ENCODE results near the gene PFKFB1. TPM values are rescaled to one million over a fixed set of nuclear protein-coding genes. Genes with fewer than 3 reads are reported as not detected.

The PFKFB1 gene
- total RNA-seq, 1 experiment from 2014 or later, result 0.81 TPM

GRCh38 chrX:54950730-54951375 is 43.1 kb downstream of the PFKFB1 start:
- Histone ChIP-seq H3K4me2 (ENCODE audit: low read length) (no peak overlapping the region), H3K9me2 (ENCODE audit: insufficient read depth) (no peaks in the 10 kb centered on the region), H3K4me3 (replicated peaks in 1 of 2; ENCODE audit: low read depth in 1 of 2, low read length in 2 of 2) (no peak overlapping the region), H3K79me2 (ENCODE audit: insufficient read depth, low read length) (no peaks in the 10 kb centered on the region), H3K4me1 (ENCODE audit: control insufficient read depth in 1 of 2, insufficient read depth in 2 of 2, low read length in 2 of 2) (no peaks in the 10 kb centered on the region), H4K20me1 (ENCODE audit: insufficient read depth) (no peaks in the 10 kb centered on the region), H3K27ac (ENCODE audit: low read depth, low read length) (no peak overlapping the region), H3K36me3 (ENCODE audit: control insufficient read depth in 1 of 2, insufficient read depth in 2 of 2, low read length in 2 of 2) (no peaks in the 10 kb centered on the region), H2AFZ (ENCODE audit: low read depth, low read length, poor library complexity, severe bottlenecking) (no peak overlapping the region), H3K9me3 (ENCODE audit: control insufficient read depth in 1 of 2, insufficient read depth in 1 of 2, low read depth in 1 of 2, low read length in 2 of 2) (no peaks in the 10 kb centered on the region), H3K27me3 (ENCODE audit: insufficient read depth, low read length) (no peaks in the 10 kb centered on the region), H3K9ac (ENCODE audit: low read length) (no peak overlapping the region)
- intact Hi-C loops (cut with micrococcal nuclease), result no loop called here
- no peak for DNase-seq (ENCODE audit: low read depth, low spot score)
- BruUV-seq (replicated peaks), result no TSS peak
- RAD21 ChIA-PET (ENCODE audit: low non-redundant PET in 1 of 2, low total read pairs in 2 of 2, uncharacterized antibody in 2 of 2, unreplicated experiment in 2 of 2), result no interaction called here
- TF ChIP-seq ZBTB33 (IDR thresholded peaks at IDR 0.05; ENCODE audit: extremely low read depth, insufficient replicate concordance, low read length), result no peak
- no peak for TF ChIP-seq SRF (IDR thresholded peaks at IDR 0.05; ENCODE audit: low read depth)
- TF ChIP-seq FOSL1 (IDR thresholded peaks at IDR 0.05; ENCODE audit: low read depth), result no peak
- POLR2A ChIA-PET, result no interaction called here
- no peak for ATAC-seq
- CTCF ChIA-PET, result no interaction called here

DNA sequence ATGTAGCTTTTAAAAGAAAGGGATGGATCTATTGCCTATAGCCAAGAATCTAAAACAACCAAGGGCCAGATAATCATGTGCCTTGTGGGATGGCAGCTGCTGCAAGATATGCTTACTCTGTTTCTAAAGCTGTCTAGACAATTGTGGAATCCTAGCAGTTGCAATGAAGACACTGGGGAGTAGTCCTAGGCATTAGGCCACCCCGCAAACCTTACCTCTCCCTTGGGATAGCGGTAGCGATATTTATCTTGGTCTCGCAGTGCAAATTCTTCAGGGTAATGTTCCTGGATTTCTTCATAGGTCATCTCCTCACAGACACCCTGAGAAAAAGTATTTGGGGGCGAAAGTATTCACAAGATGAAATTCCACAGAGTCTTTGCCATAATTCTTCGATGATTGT is 48.8 kb downstream of the PFKFB1 start:
- H3K9ac ChIP-seq (ENCODE audit: low read length), result no peak overlapping the region
- POLR2A ChIA-PET, result no interaction called here
- intact Hi-C loops (cut with micrococcal nuclease), result no loop called here
- DNase-seq (ENCODE audit: low read depth, low spot score) (no peak), ATAC-seq (no peak)
- RAD21 ChIA-PET (ENCODE audit: low non-redundant PET in 1 of 2, low total read pairs in 2 of 2, uncharacterized antibody in 2 of 2, unreplicated experiment in 2 of 2), result no interaction called here
- H3K4me3 ChIP-seq (replicated peaks in 1 of 2; ENCODE audit: low read depth in 1 of 2, low read length in 2 of 2), result no peak overlapping the region
- H3K9me2 ChIP-seq (ENCODE audit: insufficient read depth), result no peaks in the 10 kb centered on the region
- CTCF ChIA-PET, result no interaction called here
- H3K9me3 ChIP-seq (ENCODE audit: control insufficient read depth in 1 of 2, insufficient read depth in 1 of 2, low read depth in 1 of 2, low read length in 2 of 2), result no peaks in the 10 kb centered on the region
- no peaks in the 10 kb centered on the region for H4K20me1 ChIP-seq (ENCODE audit: insufficient read depth)
- no peaks in the 10 kb centered on the region for H3K27me3 ChIP-seq (ENCODE audit: insufficient read depth, low read length)
- no peaks in the 10 kb centered on the region for H3K79me2 ChIP-seq (ENCODE audit: insufficient read depth, low read length)
- no TSS peak for BruUV-seq (replicated peaks)
- no peak overlapping the region for H3K4me2 ChIP-seq (ENCODE audit: low read length)
- TF ChIP-seq ELF1 (IDR thresholded peaks at IDR 0.05; ENCODE audit: borderline replicate concordance, low read depth) (no peak), JUND (IDR thresholded peaks at IDR 0.05) (no peak), POLR2A (IDR thresholded peaks at IDR 0.05; ENCODE audit: borderline replicate concordance, extremely low read depth, insufficient read depth, insufficient read length) (no peak), RAD21 (IDR thresholded peaks at IDR 0.05; ENCODE audit: low read depth) (no peak), REST (IDR thresholded peaks at IDR 0.05; ENCODE audit: low read depth) (no peak), CBX3 (IDR thresholded peaks at IDR 0.05; ENCODE audit: low read depth) (no peak), CEBPB (IDR thresholded peaks at IDR 0.05; ENCODE audit: low read depth) (no peak), SP1 (IDR thresholded peaks at IDR 0.05; ENCODE audit: low read depth) (no peak), SRF (IDR thresholded peaks at IDR 0.05; ENCODE audit: low read depth) (no peak), ZBTB33 (IDR thresholded peaks at IDR 0.05; ENCODE audit: extremely low read depth, insufficient replicate concordance, low read length) (no peak), EZH2phosphoT487 (IDR thresholded peaks at IDR 0.05; ENCODE audit: borderline replicate concordance) (no peak)
- no peaks in the 10 kb centered on the region for H3K4me1 ChIP-seq (ENCODE audit: control insufficient read depth in 1 of 2, insufficient read depth in 2 of 2, low read length in 2 of 2)
- no peaks in the 10 kb centered on the region for H3K36me3 ChIP-seq (ENCODE audit: control insufficient read depth in 1 of 2, insufficient read depth in 2 of 2, low read length in 2 of 2)
- H2AFZ ChIP-seq (ENCODE audit: low read depth, low read length, poor library complexity, severe bottlenecking), result no peak overlapping the region
- no peak overlapping the region for H3K27ac ChIP-seq (ENCODE audit: low read depth, low read length)

Data from HCT116 (cell line).